ENCODE results near the gene C6orf15. TPM values are rescaled to one million over a fixed set of nuclear protein-coding genes. Genes with fewer than 3 reads are reported as not detected.

The C6orf15 gene
- not detected in 2 replicates for total RNA-seq (2014; rRNA removed; shearing (Covaris generic))

GRCh38 chr6:31112478-31112877 is at the start of gene C6orf15:
Gene C6orf15 (minus strand): TSS chr6:31112575. CDS start chr6:31112555, 20 bp downstream.
- no peak for DNase-seq (ENCODE audit: low read depth)

GRCh38 chr6:31161216-31162126 is 49.1 kb upstream of the C6orf15 start:
- DNase-seq (ENCODE audit: low read depth) = no peak

- DNase-seq (ENCODE audit: low read depth) = peak; percentile 67
Measured at GRCh38 chr6:31158863-31159855, 46.8 kb upstream of the C6orf15 start.

DNA sequence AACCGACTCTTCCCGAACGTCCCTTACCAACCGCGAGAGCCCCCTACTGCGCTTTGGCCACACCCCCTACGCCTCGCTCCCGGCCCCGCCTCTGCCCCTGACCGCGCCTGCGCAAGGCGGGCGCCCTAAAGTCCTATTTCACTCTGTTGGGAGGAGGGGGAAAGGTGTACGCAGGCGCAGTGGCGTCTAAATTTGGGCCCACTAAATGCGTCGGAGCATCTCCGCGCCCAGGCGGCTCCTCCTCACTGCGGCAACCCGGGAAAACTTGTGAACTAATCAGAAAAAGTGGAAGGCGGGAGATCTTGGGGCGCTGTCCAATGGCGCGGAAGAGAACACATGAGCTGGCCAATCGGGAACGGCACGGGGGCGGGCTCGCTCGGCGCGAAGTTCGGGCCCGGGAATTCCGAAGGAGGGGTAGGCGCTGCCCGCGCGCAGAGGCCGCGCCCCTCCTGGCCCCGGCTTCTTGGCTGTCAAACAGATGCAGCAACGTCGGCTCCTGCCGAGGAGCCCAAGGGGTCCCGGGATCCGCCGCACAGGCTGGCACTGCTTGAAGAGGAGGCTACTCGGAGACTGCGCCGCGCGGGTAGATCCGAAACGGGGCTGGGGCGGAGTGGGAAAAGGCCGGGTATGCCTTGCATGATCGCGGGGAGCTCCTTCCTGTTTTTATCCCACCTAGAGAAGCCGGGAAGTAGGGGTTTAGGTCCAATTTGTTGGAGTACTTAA is 45.9 kb upstream of the C6orf15 start, which contains the start of gene TCF19:
Gene TCF19, plus strand, starts transcription at position 450 of the 723 bp plus-strand sequence. CDS start 881 bp downstream, outside the sequence.
- peak; percentile 100 for DNase-seq (ENCODE audit: low read depth)

- DNase-seq (ENCODE audit: low read depth) = no peak
Measured at GRCh38 chr6:31157513-31158139, 45.3 kb upstream of the C6orf15 start, which contains the start of gene CCHCR1. Gene CCHCR1 (minus strand): TSS chr6:31157802. CDS start chr6:31157600, 202 bp downstream.

DNA sequence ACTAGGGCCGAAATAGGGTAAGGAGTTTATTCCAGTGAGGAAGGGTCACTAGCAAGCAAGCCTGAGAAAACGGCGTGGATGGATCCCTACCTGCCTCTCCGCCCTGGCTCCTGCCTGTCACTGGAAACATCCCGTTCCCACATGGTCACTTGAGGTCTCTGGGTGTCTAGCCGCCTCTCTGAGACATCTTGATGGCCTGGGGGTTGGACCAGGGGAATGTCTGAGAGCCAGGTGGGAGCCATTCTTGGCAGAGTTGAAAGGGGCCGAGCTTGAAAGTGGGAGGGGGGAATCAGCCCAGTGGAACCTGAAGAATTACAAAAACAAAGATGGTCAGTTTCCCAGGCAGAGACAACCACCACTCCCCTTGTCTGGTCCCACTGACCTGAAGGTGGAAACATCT is 44.3 kb upstream of the C6orf15 start:
- DNase-seq (ENCODE audit: low read depth) = no peak

- no peak for DNase-seq (ENCODE audit: low read depth)
Measured at GRCh38 chr6:31154436-31154835, 42.1 kb upstream of the C6orf15 start.

DNA sequence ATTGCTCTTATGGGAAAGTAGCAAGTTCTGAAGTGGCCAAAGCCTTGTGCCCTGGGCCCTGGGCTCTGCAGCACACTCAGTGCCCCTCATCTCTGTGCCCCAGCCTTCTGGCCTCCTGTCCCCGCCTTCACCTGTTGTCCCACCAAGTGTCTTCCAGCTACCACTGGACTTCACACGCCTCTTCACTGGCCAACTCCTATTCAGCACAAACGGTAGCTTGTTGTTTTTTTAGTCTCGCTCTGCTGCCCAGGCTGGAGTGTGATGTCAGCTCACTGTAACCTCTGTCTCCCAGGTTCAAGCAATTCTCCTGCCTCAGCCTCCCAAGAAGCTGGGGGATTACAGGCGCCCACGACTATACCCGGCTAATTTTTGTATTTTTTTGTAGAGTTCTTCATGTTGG is 40.4 kb upstream of the C6orf15 start:
- no peak for DNase-seq (ENCODE audit: low read depth)

GRCh38 chr6:31149827-31150447 is 37.6 kb upstream of the C6orf15 start:
- no peak for DNase-seq (ENCODE audit: low read depth)

DNA sequence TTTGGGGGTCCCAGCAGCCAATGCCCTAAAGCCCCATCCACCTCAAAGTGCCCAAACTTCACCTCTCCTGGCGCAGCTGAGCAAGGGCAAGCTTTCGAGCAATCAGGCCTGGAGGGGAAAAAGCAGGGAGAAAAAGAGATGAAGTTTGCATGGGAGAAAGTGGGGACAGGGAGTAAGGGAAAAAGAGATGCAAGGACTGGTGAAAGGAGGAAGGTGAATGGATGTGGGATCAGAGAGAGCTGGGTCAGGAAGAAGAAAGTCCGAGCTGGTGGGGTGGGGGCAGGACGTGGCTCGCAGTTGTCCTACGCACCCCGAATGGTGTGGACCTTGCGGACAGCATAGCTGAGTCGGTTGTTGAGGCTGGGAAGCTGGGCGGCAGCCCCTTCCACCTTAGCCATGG is 33.0 kb upstream of the C6orf15 start:
- no peak for DNase-seq (ENCODE audit: low read depth)

GRCh38 chr6:31144970-31145340 is 32.6 kb upstream of the C6orf15 start:
- DNase-seq (ENCODE audit: low read depth) = no peak

DNA sequence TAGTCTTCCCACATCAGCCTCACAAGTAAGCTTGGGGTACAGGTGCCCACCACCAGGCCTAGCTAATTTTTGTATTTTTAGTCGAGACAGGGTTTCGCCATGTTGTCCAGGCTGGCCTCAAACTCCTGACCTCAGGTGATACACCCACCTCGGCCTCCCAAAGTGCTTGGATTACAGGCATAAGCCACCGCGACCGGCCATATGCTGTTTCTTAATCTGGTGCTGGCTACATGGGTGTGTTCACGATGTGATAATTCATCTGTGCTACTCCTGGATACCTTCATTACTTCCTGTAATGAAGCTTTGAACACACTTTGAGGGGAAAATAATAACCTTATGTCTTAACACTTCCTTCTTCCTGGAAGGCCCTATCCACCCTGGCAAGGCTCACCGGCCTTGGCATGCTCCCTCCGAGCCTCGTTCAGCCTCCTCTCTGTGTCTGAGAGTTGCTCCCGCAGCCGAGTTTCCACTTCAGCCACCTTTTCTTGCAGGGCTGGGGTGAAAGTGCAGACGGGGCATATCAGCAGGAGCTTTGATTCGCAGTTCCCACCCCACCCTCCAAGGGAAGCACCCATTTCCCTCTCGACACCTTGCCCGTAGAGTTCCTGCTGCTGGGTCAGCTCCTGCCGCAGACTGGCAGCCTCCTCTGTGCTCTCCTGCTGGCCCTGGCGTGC is 32.1 kb upstream of the C6orf15 start:
- no peak for DNase-seq (ENCODE audit: low read depth)

GRCh38 chr6:31143148-31143547 is 30.8 kb upstream of the C6orf15 start:
- peak; percentile 86 for DNase-seq (ENCODE audit: low read depth)

GRCh38 chr6:31142361-31142761 is 30.0 kb upstream of the C6orf15 start:
- no peak for DNase-seq (ENCODE audit: low read depth)

GRCh38 chr6:31140643-31141042 is 28.3 kb upstream of the C6orf15 start:
- no peak for DNase-seq (ENCODE audit: low read depth)

- peak; percentile 53 for DNase-seq (ENCODE audit: low read depth)
Measured at GRCh38 chr6:31139599-31139998, 27.2 kb upstream of the C6orf15 start.

GRCh38 chr6:31138982-31139381 is 26.6 kb upstream of the C6orf15 start, which contains the start of gene PSORS1C2:
Gene PSORS1C2 (minus strand): TSS chr6:31139066. CDS start chr6:31139026, 40 bp downstream.
- no peak for DNase-seq (ENCODE audit: low read depth)

DNA sequence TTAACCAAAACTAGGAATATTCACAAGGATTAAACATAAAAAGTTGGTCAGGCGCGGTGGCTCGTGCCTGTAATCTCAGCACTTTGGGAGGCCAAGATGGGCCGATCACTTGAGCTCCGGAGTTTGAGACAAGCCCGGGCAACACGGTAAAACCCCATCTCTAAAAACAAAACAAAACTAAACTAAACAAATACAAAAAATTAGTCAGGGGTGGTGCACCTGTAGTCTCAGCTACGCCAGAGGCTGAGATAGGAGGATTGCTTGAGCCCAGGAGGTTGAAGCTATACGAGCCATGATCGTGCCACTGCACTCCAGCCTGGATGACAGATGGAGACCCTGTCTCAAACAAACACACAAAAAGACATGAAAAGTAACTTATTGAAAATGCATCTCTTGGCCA is 23.3 kb upstream of the C6orf15 start:
- no peak for DNase-seq (ENCODE audit: low read depth)

DNA sequence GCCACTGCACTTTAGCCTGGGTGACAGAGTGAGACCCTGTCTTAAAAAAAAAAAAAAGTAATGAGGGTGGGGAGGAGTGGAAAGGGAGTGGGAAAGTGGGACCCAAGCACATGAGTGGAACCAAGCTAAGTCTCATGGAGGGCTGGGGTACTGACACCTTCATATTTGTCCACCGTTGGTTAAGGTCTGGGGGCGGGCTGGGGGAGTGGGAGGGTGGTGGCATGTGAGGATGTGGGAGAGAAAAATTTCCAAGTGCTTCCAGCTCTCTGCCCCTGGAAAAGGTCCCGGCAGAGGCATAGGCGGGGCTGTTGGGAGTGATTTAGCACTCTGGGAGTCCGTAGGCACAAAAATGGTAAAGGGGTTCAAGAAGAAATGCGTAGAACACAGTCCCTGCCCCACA is 20.4 kb upstream of the C6orf15 start:
- no peak for DNase-seq (ENCODE audit: low read depth)

DNA sequence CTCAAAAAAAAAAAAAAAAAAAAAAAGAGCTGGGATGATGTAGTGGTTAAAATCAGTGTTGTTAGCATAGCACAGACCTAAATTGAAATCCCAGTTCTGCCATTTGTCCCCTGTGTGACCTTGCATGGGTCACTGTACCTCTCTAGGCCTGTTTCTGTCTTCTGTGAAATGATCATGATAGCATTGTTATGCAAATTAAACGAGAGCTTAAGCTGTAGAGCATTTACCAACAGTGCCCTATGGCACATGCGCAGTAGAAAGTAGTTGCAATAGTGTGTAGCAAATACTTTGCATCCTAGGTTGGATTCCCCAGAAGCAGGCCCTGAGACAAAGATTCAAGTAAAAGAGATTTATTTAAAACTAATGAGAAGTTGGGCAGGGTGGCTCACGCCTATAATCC is 19.2 kb upstream of the C6orf15 start:
- DNase-seq (ENCODE audit: low read depth) = no peak
